HEK293 (cell line): ENCODE measurements around the gene TMEM14A.

ENCODE experiments used
- CTCF ChIA-PET: fragments of 350-600 bp; formaldehyde crosslinking; extraction: SDS; loops from one replicate; lab custom pipeline; 2021; ENCODE audit warnings: antibody characterized with exemption; lab: Yijun Ruan, JAX
- POLR2A ChIA-PET: fragments of 300-600 bp; formaldehyde crosslinking; extraction: SDS; loops from one replicate; lab custom pipeline; 2020; ENCODE audit warnings: antibody characterized with exemption, inconsistent platforms; lab: Yijun Ruan, JAX
- H3K27ac ChIP-seq: fragments of 200-500 bp; sonication (Bioruptor generic); 2 replicates; pipeline ENCODE4 v1.5.1; 2014; ENCODE audit warnings: low read depth, low read length, control low read depth, inconsistent platforms; ENCODE audit errors: extremely low read depth
- H3K36me3 ChIP-seq, 2 experiments: fragments of 200-500 bp in 1 of 2; sonication (Bioruptor generic) in 1 of 2; 1 replicate in 1 of 2; 2 replicates in 1 of 2; pipeline ENCODE4 v1.5.1; 2014 to 2017; ENCODE audit warnings: inconsistent platforms in 2 of 2, low read length in 2 of 2; ENCODE audit not compliant: control insufficient read depth in 2 of 2, insufficient read depth in 1 of 2
- H3K4me1 ChIP-seq: fragments of 200-500 bp; sonication (Bioruptor generic); 2 replicates; pipeline ENCODE4 v1.5.1; 2014; ENCODE audit warnings: mild to moderate bottlenecking, low read length, inconsistent platforms; ENCODE audit not compliant: control insufficient read depth, insufficient read depth
- H3K4me3 ChIP-seq: 2 replicates; pipeline ENCODE4 v1.5.1; 2011; ENCODE audit warnings: low read depth, mild to moderate bottlenecking, control low read depth, low read length, moderate library complexity
- H3K9me3 ChIP-seq: fragments of 200-500 bp; sonication (Bioruptor generic); 2 replicates; pipeline ENCODE4 v1.5.1; 2014; ENCODE audit warnings: low read depth, low read length, inconsistent platforms; ENCODE audit not compliant: control insufficient read depth, insufficient read depth
- BCL6B ChIP-seq: fragments of 450-650 bp; formaldehyde crosslinking; IDR thresholded peaks from 2 replicates; pipeline ENCODE4 v1.5.1; 2017; ENCODE audit warnings: missing biosample characterization, missing genetic modification characterization
- CTCF ChIP-seq: fragments of 450-650 bp; formaldehyde crosslinking; IDR thresholded peaks from 2 replicates; pipeline ENCODE4 v1.5.1; 2016; ENCODE audit warnings: missing biosample characterization, missing genetic modification characterization
- KLF16 ChIP-seq: fragments of 450-650 bp; formaldehyde crosslinking; IDR thresholded peaks from 2 replicates; pipeline ENCODE4 v1.5.1; 2017; ENCODE audit warnings: missing biosample characterization, missing genetic modification characterization
- KLF17 ChIP-seq: fragments of 450-650 bp; formaldehyde crosslinking; IDR thresholded peaks from 2 replicates; pipeline ENCODE4 v1.5.1; 2016; ENCODE audit warnings: missing biosample characterization, missing genetic modification characterization
- MEIS1 ChIP-seq: sonication (generic); formaldehyde crosslinking; IDR thresholded peaks from 2 replicates; pipeline ENCODE4 v1.8.1; 2022; ENCODE audit warnings: missing genetic modification reagents, mild to moderate bottlenecking, borderline replicate concordance
- OVOL3 ChIP-seq: fragments of 450-650 bp; formaldehyde crosslinking; IDR thresholded peaks from 2 replicates; pipeline ENCODE4 v1.5.1; 2016; ENCODE audit warnings: missing biosample characterization, missing genetic modification characterization
- SP7 ChIP-seq: fragments of 450-650 bp; formaldehyde crosslinking; IDR thresholded peaks from 2 replicates; pipeline ENCODE4 v1.5.1; 2016; ENCODE audit warnings: missing biosample characterization, missing genetic modification characterization
- ZBTB48 ChIP-seq: fragments of 450-650 bp; formaldehyde crosslinking; IDR thresholded peaks from 2 replicates; pipeline ENCODE4 v1.5.1; 2016; ENCODE audit warnings: missing biosample characterization, missing genetic modification characterization
- ZBTB7A ChIP-seq: fragments of 450-650 bp; formaldehyde crosslinking; IDR thresholded peaks from 2 replicates; pipeline ENCODE4 v1.5.1; 2016; ENCODE audit warnings: low read depth, missing biosample characterization, missing genetic modification characterization
- ZNF138 ChIP-seq: fragments of 450-650 bp; formaldehyde crosslinking; IDR thresholded peaks from 2 replicates; pipeline ENCODE4 v1.5.1; 2016; ENCODE audit warnings: missing biosample characterization, missing genetic modification characterization, borderline replicate concordance
- ZNF155 ChIP-seq: fragments of 450-650 bp; formaldehyde crosslinking; IDR thresholded peaks from 2 replicates; pipeline ENCODE4 v1.5.1; 2016; ENCODE audit warnings: missing biosample characterization, missing genetic modification characterization
- ZNF324 ChIP-seq: fragments of 450-650 bp; formaldehyde crosslinking; IDR thresholded peaks from 2 replicates; pipeline ENCODE4 v1.5.1; 2016; ENCODE audit warnings: missing biosample characterization, missing genetic modification characterization
- ZNF501 ChIP-seq: fragments of 450-650 bp; formaldehyde crosslinking; IDR thresholded peaks from 2 replicates; pipeline ENCODE4 v1.5.1; 2016; ENCODE audit warnings: missing biosample characterization, missing genetic modification characterization
- ZNF510 ChIP-seq: fragments of 450-650 bp; formaldehyde crosslinking; IDR thresholded peaks from 2 replicates; pipeline ENCODE4 v1.5.1; 2018; ENCODE audit warnings: mild to moderate bottlenecking, missing genetic modification characterization, missing biosample characterization; ENCODE audit not compliant: insufficient replicate concordance
- ZNF585B ChIP-seq: fragments of 450-650 bp; formaldehyde crosslinking; IDR thresholded peaks from 2 replicates; pipeline ENCODE4 v1.5.1; 2016; ENCODE audit warnings: missing biosample characterization, missing genetic modification characterization
- ZNF610 ChIP-seq: fragments of 450-650 bp; formaldehyde crosslinking; IDR thresholded peaks from 2 replicates; pipeline ENCODE4 v1.5.1; 2016; ENCODE audit warnings: missing biosample characterization, missing genetic modification characterization, borderline replicate concordance
- ZNF626 ChIP-seq: fragments of 450-650 bp; sonication (Bioruptor Pico); formaldehyde crosslinking; IDR thresholded peaks from 2 replicates; pipeline ENCODE4 v1.5.1; 2018; ENCODE audit warnings: missing biosample characterization, missing genetic modification characterization, inconsistent platforms
- ZNF692 ChIP-seq: fragments of 450-650 bp; formaldehyde crosslinking; IDR thresholded peaks from 2 replicates; pipeline ENCODE4 v1.5.1; 2016; ENCODE audit warnings: missing biosample characterization, missing genetic modification characterization
- ZNF704 ChIP-seq: fragments of 450-650 bp; formaldehyde crosslinking; IDR thresholded peaks from 2 replicates; pipeline ENCODE4 v1.5.1; 2016; ENCODE audit warnings: missing biosample characterization, missing genetic modification characterization
- ZNF791 ChIP-seq: fragments of 450-650 bp; formaldehyde crosslinking; IDR thresholded peaks from 2 replicates; pipeline ENCODE4 v1.5.1; 2016; ENCODE audit warnings: missing biosample characterization, missing genetic modification characterization
- ZSCAN18 ChIP-seq: fragments of 450-650 bp; formaldehyde crosslinking; IDR thresholded peaks from 2 replicates; pipeline ENCODE4 v1.5.1; 2016; ENCODE audit warnings: missing biosample characterization, missing genetic modification characterization

TMEM14A gene

GRCh38 chr6:52640170-52640569 lies 30.7 kb upstream of the TMEM14A start (continued):
- TF ChIP-seq KLF17 (tag by site-specific recombination) (no peak), ZNF501 (no peak), ZNF626 (tag by site-specific recombination) (no peak), ZNF324 (tag by site-specific recombination) (no peak), SP7 (no peak)

- Histone ChIP-seq H3K4me1 (peaks cover 3% of the 10 kb centered on the region), H3K9me3 (no peaks in the 10 kb centered on the region)
- ChIA-PET POLR2A (interaction anchor here (0.6 kb wide), 1 partner anchor 768 kb away, joined by 11 read pairs; no protein-coding TSS in a partner anchor), CTCF (interaction anchor here (1.1 to 11.6 kb wide), 4 partner anchors 10 to 225 kb away, joined by 3 to 125 read pairs (median 9); no protein-coding TSS in a partner anchor)
- TF ChIP-seq ZBTB7A (tag by site-specific recombination) (no peak), ZSCAN18 (tag by site-specific recombination) (no peak), MEIS1 (no peak), ZNF138 (tag by site-specific recombination) (no peak), CTCF (no peak), ZNF510 (tag by site-specific recombination) (no peak), ZNF791 (tag by site-specific recombination) (no peak), ZNF610 (tag by site-specific recombination) (no peak), ZNF585B (tag by site-specific recombination) (no peak), ZNF704 (tag by site-specific recombination) (no peak), ZNF155 (tag by site-specific recombination) (no peak), OVOL3 (tag by site-specific recombination) (no peak), ZBTB48 (tag by site-specific recombination) (no peak), ZNF692 (no peak), KLF16 (tag by site-specific recombination) (no peak), ZNF324 (tag by site-specific recombination) (no peak), BCL6B (tag by site-specific recombination) (no peak)
- TF ChIP-seq, all 188 proteins: peak for 0
- Histone ChIP-seq H3K36me3 (no peaks in the 10 kb centered on the region), H3K27ac (no peak overlapping the region), H3K4me3 (no peak overlapping the region)
These were observed 30.0 kb upstream of the TMEM14A start for GRCh38 chr6:52640916-52641315.
